AG08395 (cell line): ENCODE measurements around the gene NRROS.

Experiments
- DNase-seq: peaks from one replicate; pipeline ENCODE4 v3.0.0; 2012; ENCODE audit warnings: mixed read lengths, low spot score

NRROS gene

DNA sequence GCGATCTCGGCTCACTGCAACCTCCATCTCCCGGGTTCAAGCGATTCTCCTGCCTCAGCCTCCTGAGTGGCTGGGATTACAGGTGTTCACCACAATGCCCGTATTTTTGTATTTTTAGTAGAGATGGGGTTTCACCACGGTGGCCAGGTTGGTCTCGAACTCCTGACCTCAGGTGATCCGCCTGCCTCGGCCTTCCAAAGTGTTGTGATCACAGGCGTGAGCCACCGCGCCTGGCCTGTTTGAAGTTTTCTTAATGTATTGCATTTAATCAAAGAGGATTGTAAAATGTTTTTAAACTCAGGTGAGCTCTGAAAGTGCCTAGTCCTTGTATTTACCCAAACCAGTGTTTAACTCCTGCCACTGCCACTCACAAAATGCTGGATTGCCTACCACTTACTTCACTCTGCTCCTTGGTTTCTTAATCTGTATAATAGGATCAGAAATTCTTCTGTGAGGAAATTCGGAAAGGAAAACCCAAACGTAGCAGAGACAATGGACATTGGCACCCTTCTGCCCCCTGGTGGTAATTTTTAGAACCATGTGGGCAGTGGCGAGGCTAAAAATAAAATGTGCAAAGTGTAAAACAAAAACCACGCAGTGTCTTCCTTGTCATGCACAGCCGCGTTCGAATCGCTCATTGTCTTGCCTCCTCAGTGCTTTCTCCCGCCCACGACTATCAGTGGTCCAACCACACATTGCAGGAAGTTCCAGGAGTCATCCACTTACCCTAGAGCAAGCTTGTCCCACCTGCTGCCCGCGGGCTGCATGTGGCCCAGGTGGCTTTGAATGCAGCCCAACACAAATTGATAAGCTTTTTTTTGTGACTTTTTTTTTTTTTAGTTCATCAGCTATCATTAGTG is 45.3 kb downstream of the NRROS start:
- DNase-seq, result peak; percentile 74

DNA sequence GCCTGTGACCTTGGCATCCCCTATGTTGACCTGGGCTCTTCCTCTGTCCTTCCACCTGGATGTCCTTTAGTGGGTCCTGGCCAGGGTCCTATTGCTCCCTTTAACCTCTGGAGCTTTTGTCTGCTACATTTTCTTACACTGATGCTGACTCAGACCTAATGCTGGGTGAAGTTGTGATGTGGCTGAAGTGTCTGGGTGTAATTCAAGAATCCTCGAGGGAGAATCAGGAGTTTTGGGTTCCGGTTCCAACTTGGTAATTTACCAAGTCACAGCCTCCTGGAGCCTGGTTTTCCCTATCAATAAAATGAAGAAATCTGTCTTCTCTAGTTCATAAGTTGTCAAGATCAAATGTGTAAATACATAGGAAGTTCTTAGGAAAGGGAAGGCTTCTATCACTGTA is 46.9 kb downstream of the NRROS start:
- DNase-seq, result no peak

DNA sequence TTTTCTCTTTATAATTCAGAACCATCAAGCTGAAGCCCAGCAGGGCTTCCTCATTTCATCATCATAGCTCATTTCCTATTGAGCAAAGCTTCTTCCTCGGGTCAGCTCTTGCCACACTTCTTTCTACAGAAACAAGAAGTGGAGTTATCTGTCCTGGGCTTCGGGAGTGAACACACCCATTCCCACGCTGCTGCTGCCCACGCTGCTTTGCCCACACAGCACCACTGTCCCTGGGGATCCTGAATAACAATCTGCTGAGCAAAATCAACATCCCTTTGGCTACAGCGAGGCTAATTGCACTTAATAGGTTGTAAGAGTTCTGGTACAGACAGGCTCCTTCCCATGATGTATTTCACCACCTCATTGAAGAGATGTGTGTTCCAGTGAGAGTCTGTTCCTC is 48.9 kb downstream of the NRROS start:
- peak; percentile 48 for DNase-seq

- DNase-seq, result no peak
These were observed 50.6 kb downstream of the NRROS start for GRCh38 chr3:196689941-196690660.

DNA sequence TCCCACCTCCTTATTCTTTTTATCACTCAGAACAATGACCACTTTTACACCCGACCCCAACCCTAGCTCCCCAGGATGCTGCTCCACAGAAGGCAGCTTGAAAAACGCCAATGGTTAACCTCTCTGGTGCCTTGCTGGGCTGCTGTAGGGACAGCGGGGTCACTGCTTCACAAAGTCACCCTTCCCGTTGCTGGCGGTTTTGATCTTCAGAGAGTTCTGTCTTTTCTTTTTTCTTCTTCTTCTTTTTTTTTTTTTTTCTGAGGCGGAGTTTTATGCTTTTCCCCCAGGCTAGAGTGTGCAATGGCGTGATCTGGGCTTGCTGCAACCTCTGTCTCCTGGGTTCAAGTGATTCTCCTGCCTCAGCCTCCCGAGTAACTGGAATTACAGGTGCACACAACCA is 51.9 kb downstream of the NRROS start:
- DNase-seq, result no peak

- peak; percentile 30 for DNase-seq
These were observed 54.7 kb downstream of the NRROS start for GRCh38 chr3:196694202-196694638.

GRCh38 chr3:196694941-196695848 is 55.7 kb downstream of the NRROS start:
- DNase-seq, result no peak

DNA sequence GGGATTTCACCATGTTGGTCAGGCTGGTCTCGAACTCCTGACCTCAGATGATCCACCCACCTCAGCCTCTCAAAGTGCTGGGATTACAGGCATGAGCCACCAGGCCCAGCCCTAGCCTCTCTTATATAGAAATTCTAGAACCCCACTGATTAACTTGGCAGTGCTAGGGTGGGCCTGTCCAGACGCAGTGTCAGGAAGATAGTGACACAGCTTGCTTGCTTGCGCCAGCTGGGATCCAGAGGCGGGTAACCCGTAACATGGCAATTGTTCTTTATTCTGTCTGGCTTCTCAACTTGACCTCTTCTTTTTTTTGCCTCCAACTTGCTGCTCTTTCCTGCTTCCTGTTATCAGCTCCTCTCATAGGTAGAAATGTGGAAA is 56.3 kb downstream of the NRROS start:
- no peak for DNase-seq

DNA sequence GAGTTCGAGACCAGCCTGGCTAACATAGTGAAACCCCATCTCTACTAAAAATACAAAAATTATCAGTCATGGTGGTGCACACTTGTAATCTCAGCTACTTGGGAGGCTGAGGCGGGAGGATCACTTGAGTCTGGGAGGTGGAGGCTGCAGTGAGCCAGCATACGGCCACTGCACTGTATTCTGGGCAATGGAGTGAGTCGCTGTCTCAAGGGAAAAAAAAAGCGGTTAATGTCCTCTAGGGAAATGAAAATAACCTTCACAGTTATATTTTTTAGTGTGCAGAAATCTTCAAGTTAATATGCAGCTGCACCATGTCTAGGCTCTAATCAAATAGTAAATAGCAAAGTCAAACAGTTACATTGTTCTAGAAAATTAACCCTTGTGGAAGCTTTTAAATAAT is 57.8 kb downstream of the NRROS start:
- DNase-seq, result no peak

DNA sequence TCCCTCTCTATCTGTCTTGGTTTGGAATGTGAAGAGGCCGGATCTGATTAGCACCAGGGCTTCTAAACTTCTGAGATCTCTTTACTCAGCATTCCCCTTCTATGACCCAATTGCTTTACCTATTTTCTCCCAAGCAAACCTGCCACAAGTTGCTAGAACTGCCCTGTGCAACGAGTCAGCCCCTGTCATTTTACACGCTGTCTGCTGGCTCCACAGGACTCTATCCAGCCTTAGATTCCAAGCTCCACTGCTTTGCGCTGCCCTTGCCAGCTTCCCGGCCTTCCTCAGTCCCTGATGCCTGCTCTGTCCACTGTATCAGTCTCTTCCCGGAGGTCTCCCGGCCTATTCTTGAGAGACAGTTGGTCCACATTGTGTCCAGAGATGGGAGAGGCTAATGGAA is 60.3 kb downstream of the NRROS start:
- no peak for DNase-seq

DNA sequence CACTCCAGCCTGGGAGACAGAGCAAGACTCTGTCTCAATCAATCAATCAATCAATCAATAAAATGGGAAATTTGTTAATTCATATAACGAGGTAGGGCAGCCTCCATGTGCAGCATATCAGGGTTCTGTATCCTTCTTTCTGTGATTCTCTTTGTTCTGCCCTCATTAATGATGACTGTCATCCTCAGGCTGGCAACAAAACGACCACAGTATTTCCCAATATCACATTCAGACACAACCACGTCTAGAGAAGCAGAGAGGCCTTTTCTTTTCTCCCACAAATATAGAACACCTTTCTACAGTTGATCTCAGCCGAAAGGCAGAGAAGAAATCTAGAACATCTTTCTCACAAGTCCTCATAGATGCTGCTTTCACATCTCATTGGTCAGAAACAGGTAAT is 61.3 kb downstream of the NRROS start:
- no peak for DNase-seq

- DNase-seq, result no peak
These were observed 66.8 kb downstream of the NRROS start for GRCh38 chr3:196706327-196706726.

- no peak for DNase-seq
These were observed 67.2 kb downstream of the NRROS start for GRCh38 chr3:196706731-196707130.

GRCh38 chr3:196707566-196707965 is 68.1 kb downstream of the NRROS start:
- no peak for DNase-seq

GRCh38 chr3:196708467-196708866 is 69.0 kb downstream of the NRROS start:
- DNase-seq, result no peak
